Activated CD8-positive, alpha-beta memory T cell treated with anti-CD3 and anti-CD28 coated beads for 48 hours (primary cell): Measurements from ENCODE around the gene FRMD4A.

Experiments
- DNase-seq, 3 experiments: peaks; one replicate each; pipeline ENCODE4 v3.0.0-alpha.2; 2020; ENCODE audit warnings: low read depth in 2 of 3, low spot score in 2 of 3

The FRMD4A gene

DNA sequence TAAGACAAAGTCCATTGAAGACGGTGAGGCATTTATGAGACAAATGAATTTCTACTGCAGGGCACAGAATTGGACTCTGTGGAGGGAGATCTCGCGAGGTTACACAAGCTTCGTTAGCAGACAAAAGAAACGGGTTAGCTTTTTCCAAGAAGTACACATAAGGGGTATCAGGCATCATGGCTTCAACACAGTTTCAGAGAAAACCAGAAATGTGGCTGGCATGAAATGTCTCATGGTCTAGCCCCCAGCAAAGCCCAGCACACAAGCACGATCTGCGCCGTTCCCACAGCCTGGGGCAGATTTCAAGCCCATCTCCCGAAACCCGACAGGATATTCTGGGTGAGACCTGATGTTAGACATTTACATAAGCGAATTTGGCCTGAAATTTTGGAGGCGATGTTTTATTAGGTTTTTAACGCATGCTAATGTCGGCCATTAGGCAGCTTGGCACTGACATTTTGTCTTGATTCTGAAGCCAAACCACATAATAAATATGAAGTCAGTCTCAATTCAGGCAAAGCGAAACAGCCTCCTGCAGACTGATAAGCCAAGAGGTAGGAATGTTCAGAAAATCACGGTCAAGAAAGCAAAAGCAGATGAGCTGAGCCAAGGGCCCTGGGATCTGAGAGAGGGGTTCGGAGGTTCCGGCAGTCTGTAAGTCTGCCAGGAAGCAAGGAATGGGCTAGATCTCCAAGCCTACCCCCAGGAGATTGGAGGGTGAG lies 503.5 kb downstream of the FRMD4A start:
- DNase-seq: no peak

- no peak for DNase-seq
These were observed 506.9 kb downstream of the FRMD4A start for GRCh38 chr10:13823709-13824405.

- no peak for DNase-seq
These were observed 507.5 kb downstream of the FRMD4A start for GRCh38 chr10:13823096-13823708.

DNA sequence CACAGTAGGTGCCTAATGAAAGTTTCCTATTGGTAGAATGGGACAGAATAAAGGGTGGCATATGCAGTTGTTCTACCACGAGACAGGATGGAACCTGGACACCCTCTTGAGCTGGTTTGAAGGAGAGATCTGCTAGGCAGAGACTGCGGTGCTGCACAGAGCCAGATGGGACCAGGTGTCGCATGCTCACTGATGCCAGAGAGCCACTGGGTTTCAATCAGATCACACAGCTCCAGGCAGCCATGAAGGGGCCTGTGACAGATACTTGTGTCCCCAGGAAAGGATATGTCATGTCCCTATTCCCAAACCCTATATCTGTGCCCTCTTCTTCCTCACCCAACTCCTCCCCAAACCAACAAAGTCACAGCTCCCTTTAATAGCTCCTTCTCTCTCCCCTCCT lies 508.2 kb downstream of the FRMD4A start:
- DNase-seq: no peak

- DNase-seq: no peak
These were observed 509.8 kb downstream of the FRMD4A start for GRCh38 chr10:13820964-13821337.

- no peak for DNase-seq
These were observed 510.4 kb downstream of the FRMD4A start for GRCh38 chr10:13820119-13820963.

DNA sequence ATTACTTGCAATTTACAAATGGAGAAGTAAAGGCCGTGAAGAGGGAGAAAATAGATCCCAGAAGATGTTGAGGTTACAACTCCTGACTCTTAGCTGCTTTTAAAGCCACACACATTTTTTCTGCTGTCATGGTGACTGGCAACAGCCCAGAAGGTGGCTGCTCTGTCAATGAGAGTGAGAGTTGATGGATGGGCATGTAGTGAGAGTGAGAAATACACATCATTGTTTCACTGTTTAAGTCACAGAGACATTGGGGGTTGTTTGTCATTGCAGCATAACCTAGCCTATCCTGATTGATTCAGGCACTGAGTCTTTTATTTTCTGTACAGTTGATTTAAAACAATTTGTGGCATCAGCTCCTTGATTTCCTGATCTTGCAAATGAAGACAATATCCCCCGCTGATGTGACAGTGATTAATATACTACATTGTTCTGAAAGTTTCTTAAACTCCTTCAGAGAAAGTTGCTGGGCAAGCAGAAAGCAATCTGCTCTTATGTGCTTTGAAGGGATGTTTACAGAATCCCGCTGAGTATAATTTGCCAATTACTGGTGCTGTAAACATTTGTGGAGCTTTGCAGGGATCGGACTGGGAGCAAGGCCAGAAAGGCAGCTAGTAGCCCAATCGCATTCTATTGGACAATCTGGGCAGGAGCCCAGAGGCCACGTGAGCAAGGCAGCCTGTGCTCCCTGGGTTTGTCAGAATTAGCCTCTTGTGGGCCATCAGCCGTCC lies 514.4 kb downstream of the FRMD4A start:
- no peak for DNase-seq

GRCh38 chr10:13815756-13816155 lies 515.0 kb downstream of the FRMD4A start:
- no peak for DNase-seq

DNA sequence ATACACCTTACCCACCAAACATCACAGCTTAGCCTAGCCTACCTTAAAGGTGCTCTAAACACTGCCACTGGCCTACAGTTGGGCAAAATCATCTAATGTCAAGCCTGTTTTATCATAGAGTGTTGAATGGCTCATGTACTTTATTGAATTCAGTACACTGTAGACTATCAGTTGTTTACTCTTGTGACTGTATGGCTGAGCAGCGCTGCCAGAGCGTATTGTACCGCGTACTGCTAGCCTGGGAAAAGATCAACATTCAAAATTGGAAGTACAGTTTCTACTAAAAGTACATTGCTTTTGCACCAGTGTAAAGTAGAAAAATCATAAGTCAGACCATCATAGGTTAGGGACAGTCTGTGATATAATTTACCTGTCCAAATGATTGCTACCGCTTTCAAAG lies 517.2 kb downstream of the FRMD4A start:
- no peak for DNase-seq

DNA sequence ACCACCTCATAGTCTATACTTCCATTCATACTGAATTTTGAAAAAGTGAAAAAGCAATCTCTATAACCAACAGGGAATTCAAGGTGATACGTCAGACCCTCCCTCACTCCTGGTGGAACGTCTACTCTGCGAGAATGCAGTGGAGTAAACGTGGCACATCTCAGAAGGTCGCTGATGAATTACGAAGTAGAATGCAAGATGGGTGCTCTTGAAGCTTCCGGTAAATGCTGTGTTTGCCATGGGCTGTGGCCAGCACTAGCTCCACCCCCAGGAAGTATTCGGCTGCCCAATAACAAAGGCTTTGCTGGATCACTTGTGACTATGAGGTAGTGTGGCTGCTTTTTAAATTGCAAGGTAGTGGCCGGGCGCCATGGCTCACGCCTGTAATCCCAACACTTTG lies 517.9 kb downstream of the FRMD4A start:
- no peak for DNase-seq

DNA sequence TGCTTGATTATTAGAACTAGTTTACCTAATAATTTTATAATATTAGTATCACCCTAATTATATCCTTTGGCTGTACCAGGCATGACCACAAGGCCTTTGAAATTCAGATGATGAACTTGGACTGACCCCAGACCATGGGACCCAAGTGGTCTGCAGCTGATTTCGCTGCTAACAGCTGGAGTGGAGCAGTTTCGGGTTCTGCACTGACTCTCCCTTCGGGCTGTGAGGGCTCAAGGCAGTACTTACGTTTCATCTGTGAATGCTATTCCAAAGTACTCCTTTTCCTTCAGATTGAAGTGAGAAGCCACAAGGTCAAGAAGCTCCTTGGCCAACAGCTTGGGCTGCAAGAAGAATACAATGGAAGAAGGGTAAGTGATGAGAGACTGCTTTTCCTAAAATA lies 520.2 kb downstream of the FRMD4A start:
- DNase-seq: no peak

DNA sequence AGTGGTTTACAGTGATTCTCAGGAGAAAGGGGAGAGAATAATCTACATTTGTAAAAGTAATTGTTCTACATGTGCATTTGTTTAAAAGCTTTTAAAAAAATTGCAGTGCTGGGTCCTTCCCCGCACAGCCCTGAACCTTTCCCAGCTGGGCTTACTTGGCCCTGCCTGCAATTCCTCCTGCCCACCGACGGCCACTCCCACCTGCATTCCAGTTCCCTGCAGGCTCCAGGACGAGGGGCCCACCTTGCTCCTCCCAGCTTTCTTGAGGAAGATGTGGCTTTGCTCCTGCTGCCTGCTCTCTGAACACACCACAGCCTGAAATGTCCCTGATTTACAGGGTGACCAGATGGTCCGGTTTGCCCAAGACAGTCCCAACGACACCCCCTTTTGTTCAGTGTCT lies 521.3 kb downstream of the FRMD4A start:
- DNase-seq: no peak

DNA sequence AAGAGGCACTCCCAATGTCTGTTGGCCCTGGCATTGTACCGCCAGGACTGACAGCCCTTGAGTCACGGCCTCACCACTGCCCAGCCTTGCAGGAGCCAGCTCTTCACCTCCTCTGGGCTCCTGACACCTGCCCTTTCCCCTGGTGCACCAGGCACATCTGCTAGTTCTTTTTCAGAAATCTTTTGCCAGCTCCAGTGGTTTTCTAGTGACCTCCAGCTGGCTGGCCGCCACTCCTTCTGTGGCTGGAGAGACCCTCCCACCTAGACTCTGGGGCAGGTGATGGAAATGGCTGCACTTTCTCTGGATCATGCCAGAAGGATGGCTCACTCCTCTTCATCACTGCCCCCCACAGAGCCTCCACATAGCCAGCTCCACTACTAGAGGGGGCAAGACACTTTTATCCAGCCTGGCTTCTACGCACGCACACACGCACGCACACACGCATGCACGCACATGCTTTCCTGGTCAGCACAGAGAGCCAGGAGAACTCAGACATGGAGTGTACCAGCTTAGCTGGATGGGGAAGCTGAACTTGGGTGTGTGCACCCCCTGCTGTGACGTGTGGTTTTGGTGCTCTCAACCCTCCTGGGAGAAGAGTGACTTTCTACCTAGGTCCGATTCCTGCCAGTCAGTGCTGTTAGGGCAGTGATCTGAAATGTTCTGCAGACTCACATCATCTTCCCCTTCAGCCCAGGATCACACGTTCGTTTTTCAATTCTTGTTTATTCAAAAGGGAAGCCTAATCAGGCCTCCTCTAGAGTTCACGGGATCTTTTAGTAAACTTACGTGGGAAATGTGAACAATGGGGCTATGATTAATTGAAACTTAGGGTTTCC lies 522.0 kb downstream of the FRMD4A start:
- no peak for DNase-seq

GRCh38 chr10:13806419-13806818 lies 524.3 kb downstream of the FRMD4A start:
- no peak for DNase-seq

- no peak for DNase-seq
These were observed 526.9 kb downstream of the FRMD4A start for GRCh38 chr10:13803566-13804554.

- DNase-seq: no peak
These were observed 528.8 kb downstream of the FRMD4A start for GRCh38 chr10:13801907-13802288.

GRCh38 chr10:13801156-13801906 lies 529.4 kb downstream of the FRMD4A start:
- no peak for DNase-seq

GRCh38 chr10:13797164-13797563 lies 533.6 kb downstream of the FRMD4A start:
- no peak for DNase-seq
